ENCODE results near the gene VEGFA.

- TF ChIP-seq POLR2AphosphoS5 (IDR thresholded peaks at IDR 0.05; ENCODE audit: low read depth, low read length) (no peak), CTCF (IDR thresholded peaks at IDR 0.05; ENCODE audit: control extremely low read depth in 1 of 3, insufficient read depth in 1 of 3, low read depth in 1 of 3, low read length in 3 of 3) (no peak), TBP (IDR thresholded peaks at IDR 0.05; ENCODE audit: low read depth, low read length) (no peak), BACH1 (IDR thresholded peaks at IDR 0.05; ENCODE audit: low read length) (no peak), SP1 (IDR thresholded peaks at IDR 0.05; ENCODE audit: low read depth, low read length) (no peak), CREB1 (IDR thresholded peaks at IDR 0.05) (no peak), USF2 (IDR thresholded peaks at IDR 0.05; ENCODE audit: low read length) (no peak), E2F6 (IDR thresholded peaks at IDR 0.05) (no peak), RFX5 (IDR thresholded peaks at IDR 0.05; ENCODE audit: borderline replicate concordance, low read depth, low read length) (no peak), EP300 (IDR thresholded peaks at IDR 0.05; ENCODE audit: borderline replicate concordance in 1 of 2, low read depth in 2 of 2, low read length in 2 of 2) (no peak), EGR1 (IDR thresholded peaks at IDR 0.05; ENCODE audit: borderline replicate concordance, low read depth, low read length) (no peak), POLR2A (IDR thresholded peaks at IDR 0.05; ENCODE audit: control extremely low read depth in 1 of 2, low read depth in 2 of 2, low read length in 2 of 2) (no peak), GABPA (IDR thresholded peaks at IDR 0.05; ENCODE audit: borderline replicate concordance, insufficient read depth, low read length) (no peak)
These were observed 22.2 kb upstream of the VEGFA start for GRCh38 chr6:43747784-43748183.
